ENCODE results near the gene EYA3. TPM values are rescaled to one million over a fixed set of nuclear protein-coding genes. Genes with fewer than 3 reads are reported as not detected.

EYA3 gene
- total RNA-seq, 1 donor from 2014 or later = 15.5 TPM

DNA sequence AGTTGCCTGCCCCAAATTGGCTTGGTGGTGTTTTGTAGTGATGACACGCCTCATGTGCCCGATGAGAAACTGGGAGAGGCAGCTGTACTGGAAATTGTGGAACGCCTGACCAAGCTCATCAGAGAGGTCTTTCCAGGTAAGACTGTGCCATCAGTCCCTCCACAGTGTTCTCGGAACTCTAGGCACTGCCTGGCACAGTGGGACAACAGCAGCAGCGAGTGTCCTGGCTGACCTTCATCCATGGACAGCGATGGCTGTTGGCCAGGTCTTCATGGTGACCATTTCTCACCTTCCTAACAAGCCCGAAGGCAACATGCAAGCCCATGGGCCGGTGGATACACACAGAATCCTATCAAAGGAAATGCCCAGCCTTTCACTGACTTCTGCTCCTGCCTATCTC lies 139.4 kb downstream of the EYA3 start:
- no peak for DNase-seq (ENCODE audit: extremely low read depth, low read depth, low spot score)

DNA sequence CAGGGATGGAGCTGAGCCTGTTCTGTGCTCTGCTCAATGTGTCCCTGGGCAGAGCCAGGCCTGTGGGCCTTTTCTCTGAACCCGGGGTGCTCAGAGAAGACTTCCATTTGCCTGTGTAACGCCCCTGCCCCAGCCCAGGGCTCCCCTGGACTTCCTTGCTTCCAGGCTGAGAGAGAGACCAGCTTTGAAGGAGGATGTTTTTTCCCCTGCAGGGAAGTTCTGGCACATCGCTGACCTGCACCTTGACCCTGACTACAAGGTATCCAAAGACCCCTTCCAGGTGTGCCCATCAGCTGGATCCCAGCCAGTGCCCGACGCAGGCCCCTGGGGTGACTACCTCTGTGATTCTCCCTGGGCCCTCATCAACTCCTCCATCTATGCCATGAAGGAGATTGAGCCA lies 143.4 kb downstream of the EYA3 start:
- no peak for DNase-seq (ENCODE audit: extremely low read depth, low read depth, low spot score)

DNA sequence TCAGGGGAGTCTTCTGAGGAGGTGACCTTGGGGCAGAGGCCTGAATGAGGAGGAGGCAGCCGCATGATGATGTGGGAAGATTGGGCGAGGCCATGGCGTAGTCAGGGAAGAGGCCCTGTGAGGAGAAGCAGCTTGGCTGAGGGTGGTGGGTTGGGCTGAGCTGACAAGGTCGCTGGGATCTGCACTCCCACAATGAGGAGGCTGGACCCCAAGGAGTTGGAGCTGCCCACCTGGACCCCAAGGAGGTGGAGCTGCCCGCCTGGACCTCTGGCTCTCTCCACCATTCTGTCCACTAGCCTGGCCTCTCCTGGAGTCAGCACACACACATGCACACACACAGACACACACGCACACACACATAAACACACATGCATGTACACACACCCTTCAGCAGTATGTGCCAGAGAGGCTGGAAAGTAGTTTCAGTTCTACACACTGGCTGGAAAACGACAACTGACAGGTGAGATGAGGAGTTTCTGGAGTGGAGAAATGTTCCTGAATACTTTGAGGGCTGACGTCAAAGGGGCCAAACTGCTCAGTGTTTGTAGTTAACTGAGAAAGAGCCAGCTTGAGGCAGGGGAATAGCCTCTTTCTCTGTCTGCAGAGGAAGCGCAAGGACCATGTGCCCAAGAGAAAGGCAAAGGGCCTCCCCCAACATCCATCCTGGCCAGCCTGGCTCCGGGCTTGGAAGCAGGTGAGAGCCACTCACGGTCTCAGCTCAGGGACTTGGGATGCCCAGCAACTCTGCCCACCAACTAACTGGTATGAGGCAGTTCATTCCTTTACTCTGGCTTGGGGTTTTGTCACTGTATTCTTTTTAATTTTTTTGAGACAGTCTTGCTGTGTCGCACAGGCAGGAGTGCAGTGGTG lies 146.5 kb downstream of the EYA3 start:
- no peak for DNase-seq (ENCODE audit: extremely low read depth, low read depth, low spot score)

DNA sequence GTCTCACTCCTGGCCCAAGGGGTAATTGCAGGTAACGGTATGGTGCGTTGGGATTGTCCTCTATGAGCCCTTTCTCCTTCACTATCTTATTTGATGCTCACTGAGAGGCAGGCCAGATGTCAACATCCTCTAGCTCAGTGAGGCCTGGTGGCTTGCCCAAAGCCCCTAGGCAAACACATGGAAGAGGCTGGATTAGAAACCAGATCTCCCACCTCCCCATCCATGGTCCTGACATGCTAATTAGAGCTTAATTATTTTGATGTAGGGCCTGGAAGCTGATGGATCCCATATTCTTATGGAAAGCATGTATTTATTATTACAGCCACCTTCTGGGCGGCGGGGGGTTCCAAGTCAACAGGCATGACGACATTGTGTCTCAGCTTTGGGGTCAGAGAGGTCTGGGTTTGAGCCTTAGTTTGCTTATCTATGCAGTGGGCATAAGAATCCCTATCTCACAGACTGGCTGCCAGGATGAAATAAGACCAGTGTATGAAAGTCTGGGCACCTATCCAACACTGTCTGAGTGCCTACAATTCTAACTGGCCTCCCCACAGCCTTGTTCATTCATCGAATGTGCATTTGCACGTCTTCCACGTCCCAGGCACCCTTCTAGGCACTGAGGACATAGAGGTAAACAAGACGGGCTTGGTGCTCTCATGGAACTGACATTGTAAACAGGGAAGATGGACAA lies 147.4 kb downstream of the EYA3 start:
- DNase-seq (ENCODE audit: extremely low read depth, low read depth, low spot score) = no peak

DNA sequence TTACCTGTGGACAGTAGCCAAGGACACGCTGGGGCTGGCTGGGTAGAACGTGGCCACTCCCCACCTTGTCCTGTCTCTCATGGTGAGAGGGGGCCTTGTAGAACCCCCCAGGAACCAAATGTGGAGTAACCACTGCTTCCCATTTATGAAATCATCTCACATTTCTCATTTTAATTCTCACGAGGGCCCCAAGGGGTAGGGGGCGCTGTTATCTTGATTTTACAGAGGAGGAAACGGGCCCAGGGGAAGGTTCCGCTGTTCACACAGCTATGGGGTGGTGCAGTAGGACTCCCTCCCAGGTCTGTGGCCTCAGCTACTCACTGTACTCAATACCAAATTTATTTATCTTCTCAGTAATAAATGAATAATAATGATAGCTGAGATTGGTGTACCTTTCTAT lies 148.1 kb downstream of the EYA3 start:
- DNase-seq (ENCODE audit: extremely low read depth, low read depth, low spot score) = no peak

DNA sequence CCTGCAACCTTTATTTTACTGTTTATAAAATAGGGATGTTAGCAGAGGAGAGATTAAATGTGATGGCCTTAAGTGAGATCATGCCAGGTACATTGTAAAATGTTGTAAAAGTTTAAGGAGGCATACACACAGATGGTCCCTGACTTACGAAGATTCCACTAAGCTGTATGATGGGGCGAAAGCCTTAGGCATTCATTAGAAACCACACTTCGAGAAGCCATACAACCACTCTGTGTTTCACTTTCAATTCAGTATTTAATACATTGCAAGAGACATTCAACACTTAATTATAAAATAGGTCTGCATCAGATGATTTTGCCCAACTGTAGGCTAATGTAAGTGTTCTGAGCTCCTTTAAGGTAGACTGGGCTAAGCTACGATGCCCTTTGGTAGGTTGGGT lies 149.9 kb downstream of the EYA3 start:
- DNase-seq (ENCODE audit: extremely low read depth, low read depth, low spot score) = no peak

DNA sequence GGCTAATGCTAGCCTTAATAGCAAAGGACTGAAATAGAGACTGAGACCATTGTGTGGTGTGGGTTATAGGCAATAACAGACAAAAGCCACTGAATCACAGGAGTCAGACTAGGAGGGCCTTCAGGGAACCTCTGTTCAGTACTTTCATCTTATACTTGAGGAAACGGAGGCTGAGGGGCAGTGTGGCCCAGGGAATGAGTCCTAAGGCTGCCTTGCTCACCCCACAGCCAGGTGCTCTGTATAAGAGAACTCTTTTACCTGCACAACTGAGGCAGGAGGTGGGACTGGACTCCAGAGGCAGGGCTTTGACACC lies 150.9 kb downstream of the EYA3 start:
- DNase-seq (ENCODE audit: extremely low read depth, low read depth, low spot score) = no peak

DNA sequence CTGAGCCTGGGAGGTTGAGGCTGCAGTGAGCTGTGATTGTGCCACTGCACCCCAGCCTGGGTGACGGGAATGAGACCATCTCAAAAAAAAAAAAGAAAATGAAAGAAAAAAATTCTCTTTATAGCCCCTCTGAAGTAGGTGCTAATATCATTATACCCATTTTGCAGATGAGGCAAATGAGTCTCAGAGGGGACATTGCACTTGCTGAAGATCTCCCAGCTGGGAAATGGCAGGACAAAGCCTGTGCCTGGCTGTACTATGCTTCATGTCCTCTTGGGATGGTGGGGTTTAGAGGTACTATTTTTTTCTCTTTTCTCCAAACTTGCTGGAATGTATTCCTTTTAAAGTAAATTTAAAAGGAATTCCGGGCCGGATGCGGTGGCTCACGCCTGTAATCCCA lies 152.0 kb downstream of the EYA3 start:
- no peak for DNase-seq (ENCODE audit: extremely low read depth, low read depth, low spot score)

DNA sequence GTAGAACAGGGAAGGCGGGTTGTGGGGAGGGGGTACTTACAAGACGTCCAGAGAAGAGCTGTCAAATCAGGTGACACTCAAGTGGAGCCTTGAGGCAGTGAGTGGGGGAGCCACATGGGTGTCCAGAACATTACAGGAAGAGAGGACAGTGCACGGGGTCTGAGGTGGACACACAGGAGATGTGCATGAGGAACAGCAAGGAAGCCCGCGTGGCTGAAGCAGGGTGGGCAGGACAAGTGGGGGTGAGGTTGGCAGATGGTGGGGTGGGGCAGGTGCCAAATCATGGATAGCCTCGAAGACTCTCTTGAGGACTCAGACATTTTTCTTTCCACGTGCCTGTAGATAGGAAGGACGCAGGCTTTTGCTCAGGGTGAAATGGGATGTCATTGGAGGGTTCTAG lies 152.7 kb downstream of the EYA3 start:
- DNase-seq (ENCODE audit: extremely low read depth, low read depth, low spot score) = no peak

DNA sequence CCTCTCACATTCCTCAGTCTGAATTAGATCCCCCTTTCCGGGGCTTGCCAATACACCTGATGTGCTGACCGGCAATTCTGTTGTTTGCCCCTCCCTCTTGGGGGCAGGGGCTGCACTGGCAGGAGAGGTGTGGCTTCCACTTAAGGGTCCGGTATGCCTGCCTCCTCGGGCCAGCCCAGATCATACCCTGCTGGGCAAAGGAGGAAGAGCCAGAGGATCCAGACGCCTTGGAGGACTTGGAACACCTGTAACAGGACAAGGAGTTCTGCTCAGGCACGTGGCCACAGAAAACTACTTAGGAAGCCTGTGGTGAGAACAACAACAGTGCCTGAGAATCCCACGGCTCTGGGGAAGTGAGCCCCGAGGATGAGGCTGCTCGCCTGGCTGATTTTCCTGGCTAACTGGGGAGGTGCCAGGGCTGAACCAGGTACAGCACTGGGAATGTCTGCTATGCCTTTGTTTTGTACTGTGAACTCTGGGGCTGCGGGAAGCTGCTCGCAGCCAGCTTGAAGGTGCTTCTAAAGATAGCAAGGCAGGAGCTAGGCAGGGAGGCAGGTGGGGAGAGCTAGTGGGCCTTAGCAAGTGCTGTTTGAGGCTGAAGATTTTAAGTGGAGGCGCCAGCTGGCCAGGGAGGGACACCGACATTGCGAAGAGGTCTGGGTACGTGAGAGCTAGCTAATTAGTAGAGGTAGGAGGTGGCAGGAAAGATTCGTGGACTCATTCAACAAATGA lies 153.4 kb downstream of the EYA3 start, which contains the start of gene SMPDL3B:
Gene SMPDL3B (plus strand): TSS at position 183 of the 732 bp plus-strand sequence. CDS start 184 bp downstream, at position 367.
- no peak for DNase-seq (ENCODE audit: extremely low read depth, low read depth, low spot score)

DNA sequence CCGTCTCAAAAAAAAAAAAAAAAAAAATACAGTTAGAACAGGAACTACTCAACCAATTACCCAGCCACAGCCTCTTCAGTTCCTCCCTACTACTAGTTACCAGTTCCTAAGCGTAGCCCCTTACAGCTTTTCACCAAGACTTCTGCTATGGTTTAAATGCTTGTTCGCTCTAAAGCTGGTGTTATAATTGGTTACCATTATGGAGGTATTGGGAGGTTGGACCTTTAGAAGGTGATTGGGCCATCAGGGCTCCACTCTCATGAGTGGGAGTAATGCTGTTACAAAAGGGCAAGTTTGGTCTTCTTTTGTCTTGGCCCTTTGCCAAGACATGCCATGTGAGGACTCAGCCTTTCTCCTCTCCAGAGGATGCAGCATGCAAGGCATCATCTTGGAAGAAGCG lies 156.7 kb downstream of the EYA3 start:
- DNase-seq (ENCODE audit: extremely low read depth, low read depth, low spot score) = no peak

DNA sequence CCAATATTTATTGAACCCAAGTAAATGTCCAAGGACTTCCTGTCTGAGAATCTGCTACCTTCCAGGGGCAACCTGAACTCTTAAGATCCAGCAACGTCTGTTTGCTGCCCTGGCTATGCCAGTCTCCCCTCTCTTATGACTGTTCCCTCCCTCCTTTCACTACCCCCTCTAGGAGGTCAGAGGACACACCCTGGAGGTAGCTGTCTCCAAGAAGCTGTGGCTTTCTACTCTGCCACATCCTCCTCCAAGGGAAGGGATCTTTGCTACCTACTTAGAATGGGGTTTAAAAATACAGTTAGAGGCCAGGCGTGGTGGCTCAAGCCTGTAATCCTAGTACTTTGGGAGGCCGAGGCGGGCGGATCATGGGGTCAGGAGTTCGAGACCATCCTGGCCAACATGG lies 157.2 kb downstream of the EYA3 start:
- no peak for DNase-seq (ENCODE audit: extremely low read depth, low read depth, low spot score)

DNA sequence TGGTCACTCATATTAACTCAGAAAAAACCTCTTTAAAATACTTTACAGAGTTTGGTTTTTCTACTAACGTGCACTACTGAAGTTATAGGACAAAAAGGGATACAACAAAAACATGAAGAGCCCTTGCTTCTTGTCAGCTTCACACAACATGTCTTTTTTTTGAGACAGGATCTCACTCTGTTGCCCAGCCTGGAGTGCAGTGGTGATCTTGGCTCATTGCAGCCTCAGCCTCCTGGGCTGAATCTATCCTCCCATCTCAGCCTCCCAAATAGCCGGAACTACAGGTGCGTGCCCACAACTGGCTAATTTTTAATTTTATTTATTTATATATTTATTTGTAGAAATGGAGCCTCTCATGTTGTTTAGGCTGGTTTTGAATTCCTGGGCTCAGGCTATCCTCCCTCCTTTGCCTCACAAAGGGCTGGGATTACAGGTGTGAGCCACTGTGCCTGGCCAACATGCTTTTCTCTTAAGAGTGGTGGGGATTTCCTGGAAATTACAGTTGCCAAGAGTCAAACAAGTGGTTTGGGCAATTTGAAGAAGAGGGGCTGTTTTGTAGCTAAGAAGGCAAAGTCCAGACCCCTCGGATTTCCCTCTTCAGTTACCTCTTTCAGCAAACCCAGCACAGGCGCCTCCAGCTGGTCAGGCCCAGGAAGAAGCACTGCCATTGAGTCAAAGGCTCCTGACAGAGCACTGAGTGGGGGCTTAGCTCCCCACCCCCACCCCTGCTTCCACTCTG lies 160.0 kb downstream of the EYA3 start:
- DNase-seq (ENCODE audit: extremely low read depth, low read depth, low spot score) = no peak

DNA sequence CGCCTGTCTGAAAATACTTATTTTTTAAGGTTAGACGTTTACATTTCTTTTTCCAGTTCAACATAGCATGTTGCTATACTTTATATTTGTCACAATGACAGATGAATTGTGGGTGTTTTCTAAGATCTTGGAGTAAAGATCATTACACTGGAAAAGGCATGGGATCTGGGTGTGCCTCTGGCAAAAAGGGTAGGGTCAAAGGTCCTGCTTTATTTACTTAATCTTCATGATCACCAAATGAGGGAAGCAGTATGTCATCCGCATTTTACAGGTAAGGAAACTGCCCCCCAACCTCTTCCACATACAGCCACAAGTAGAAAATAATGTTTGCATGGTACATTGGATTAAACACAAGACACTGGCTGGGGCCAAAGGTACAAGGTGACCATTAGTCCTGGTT lies 166.1 kb downstream of the EYA3 start:
- DNase-seq (ENCODE audit: extremely low read depth, low read depth, low spot score) = no peak

Other genes with a start within 250 kb of the EYA3 start
- 20.2 and 29.5 TPM in 2 replicates for gene THEMIS2, start 216.1 kb downstream of the EYA3 start, total RNA-seq
- gene RPA2, start 174.0 kb downstream of the EYA3 start, total RNA-seq = 21.4 and 32.5 TPM in 2 replicates
- gene SMPDL3B, start 153.6 kb downstream of the EYA3 start, total RNA-seq = 1.8 TPM in 1 of 2 replicates, not detected in the other
- 11.1 and 14.5 TPM in 2 replicates for gene XKR8, start 128.6 kb downstream of the EYA3 start, total RNA-seq
- gene PTAFR, start 88.1 kb upstream of the EYA3 start, total RNA-seq = not detected in 2 replicates
- gene DNAJC8, start 144.4 kb upstream of the EYA3 start, total RNA-seq = 73.9 and 76.4 TPM in 2 replicates
- 289 and 305 TPM in 2 replicates for gene ATP5IF1, start 147.5 kb upstream of the EYA3 start, total RNA-seq
- gene SESN2, start 170.9 kb upstream of the EYA3 start, total RNA-seq = 23.6 and 24.4 TPM in 2 replicates
- 12.7 and 15.5 TPM in 2 replicates for gene MED18, start 240.4 kb upstream of the EYA3 start, total RNA-seq